Jurkat, Clone E6-1 (cell line): ENCODE data around the gene SH3PXD2A.
"Not testable (repeated sequence)": the region's sequence is repeated elsewhere in the genome, so short reads cannot be mapped to it uniquely, and the experiment has no call there.

Experiments used
- DNase-seq: peaks from one replicate; pipeline ENCODE4 v3.0.0-alpha.2; 2011; ENCODE audit warnings: low read depth, low spot score
- H3K4me3 ChIP-seq: 2 replicates; pipeline ENCODE4 v1.5.1; 2011; ENCODE audit warnings: mild to moderate bottlenecking, low read length, control low read depth, moderate library complexity

The SH3PXD2A gene

GRCh38 chr10:103669243-103669929, 186.0 kb downstream of the SH3PXD2A start:
- H3K4me3 ChIP-seq = no peak overlapping the region
- DNase-seq = no peak

- no peak overlapping the region for H3K4me3 ChIP-seq
- no peak for DNase-seq
Observed at GRCh38 chr10:103668351-103669242, 186.8 kb downstream of the SH3PXD2A start.

GRCh38 chr10:103667356-103667755, 188.0 kb downstream of the SH3PXD2A start:
- DNase-seq = no peak
- no peak overlapping the region for H3K4me3 ChIP-seq

GRCh38 chr10:103666762-103667150, 188.6 kb downstream of the SH3PXD2A start:
- DNase-seq = no peak

GRCh38 chr10:103666087-103666761, 189.2 kb downstream of the SH3PXD2A start:
- no peak overlapping the region for H3K4me3 ChIP-seq
- DNase-seq = no peak

More at GRCh38 chr10:103666762-103667150, 188.6 kb downstream of the SH3PXD2A start:
- no peak overlapping the region for H3K4me3 ChIP-seq

- DNase-seq = no peak
- no peak overlapping the region for H3K4me3 ChIP-seq
Observed at GRCh38 chr10:103665162-103665889, 190.1 kb downstream of the SH3PXD2A start.

GRCh38 chr10:103663802-103664201, 191.6 kb downstream of the SH3PXD2A start:
- no peak for DNase-seq
- no peak overlapping the region for H3K4me3 ChIP-seq

- no peak overlapping the region for H3K4me3 ChIP-seq
- DNase-seq = no peak
Observed at GRCh38 chr10:103663236-103663635, 192.1 kb downstream of the SH3PXD2A start.

- H3K4me3 ChIP-seq, DNase-seq: not testable (repeated sequence)
Observed at GRCh38 chr10:103662704-103663103, 192.7 kb downstream of the SH3PXD2A start.

- peak; percentile 78 for DNase-seq
- H3K4me3 ChIP-seq = peak overlapping the region; percentile 81
Observed at GRCh38 chr10:103661198-103661950, 194.0 kb downstream of the SH3PXD2A start.

- peak overlapping the region; percentile 81 for H3K4me3 ChIP-seq
- no peak for DNase-seq
Observed at GRCh38 chr10:103660364-103661197, 194.8 kb downstream of the SH3PXD2A start.

- peak overlapping the region; percentile 81 for H3K4me3 ChIP-seq
- DNase-seq = peak; percentile 64
Observed at GRCh38 chr10:103659674-103660363, 195.6 kb downstream of the SH3PXD2A start.

GRCh38 chr10:103658049-103658577, 197.3 kb downstream of the SH3PXD2A start:
- DNase-seq = no peak
- no peak overlapping the region for H3K4me3 ChIP-seq

- no peak for DNase-seq
- no peak overlapping the region for H3K4me3 ChIP-seq
Observed at GRCh38 chr10:103657061-103657591, 198.2 kb downstream of the SH3PXD2A start.

- no peak for DNase-seq
- H3K4me3 ChIP-seq = no peak overlapping the region
Observed at GRCh38 chr10:103654925-103655324, 200.5 kb downstream of the SH3PXD2A start.

- no peak for DNase-seq
Observed at GRCh38 chr10:103653581-103654037, 201.8 kb downstream of the SH3PXD2A start.

More at GRCh38 chr10:103653581-103654037, 201.8 kb downstream of the SH3PXD2A start:
- no peak overlapping the region for H3K4me3 ChIP-seq
